BLaER1 treated with 17β-estradiol and CSF1 and Interleukin-3, amounts not matched to agents 10 nM and 100 nM (cell line): ENCODE data around the gene PITPNC1.
A peak's percentile ranks its signal among the peaks of the same experiment; 100 is the strongest.

Experiments used
- H3K27ac ChIP-seq, 11 experiments: shearing (Covaris generic); formaldehyde crosslinking; 2 replicates each; pipeline ENCODE4 v1.8.1; 2022
- H3K27me3 ChIP-seq, 11 experiments: shearing (Covaris generic); formaldehyde crosslinking; 2 replicates each; pipeline ENCODE4 v1.8.1; 2022
- H3K36me3 ChIP-seq, 11 experiments: shearing (Covaris generic); formaldehyde crosslinking; 2 replicates each; pipeline ENCODE4 v1.8.1; 2022
- H3K4me1 ChIP-seq, 10 experiments: shearing (Covaris generic); formaldehyde crosslinking; 2 replicates each; pipeline ENCODE4 v1.8.1; 2022
- H3K4me2 ChIP-seq, 11 experiments: shearing (Covaris generic); formaldehyde crosslinking; 2 replicates each; pipeline ENCODE4 v1.8.1; 2022
- H3K4me3 ChIP-seq, 10 experiments: shearing (Covaris generic); formaldehyde crosslinking; 2 replicates each; pipeline ENCODE4 v1.8.1; 2022
- H3K9ac ChIP-seq, 11 experiments: shearing (Covaris generic); formaldehyde crosslinking; 2 replicates each; pipeline ENCODE4 v1.8.1; 2022
- H3K9me3 ChIP-seq, 11 experiments: shearing (Covaris generic); formaldehyde crosslinking; replicated peaks in 1 of 11; 2 replicates each; pipeline ENCODE4 v1.8.1; 2022
- H4K20me1 ChIP-seq, 11 experiments: shearing (Covaris generic); formaldehyde crosslinking; 2 replicates each; pipeline ENCODE4 v1.8.1; 2022
- Cebpa-rat ChIP-seq, 11 experiments: shearing (Covaris generic); IDR thresholded peaks; 2 replicates each; pipeline ENCODE4 v1.8.1; 2022

PITPNC1 gene

DNA sequence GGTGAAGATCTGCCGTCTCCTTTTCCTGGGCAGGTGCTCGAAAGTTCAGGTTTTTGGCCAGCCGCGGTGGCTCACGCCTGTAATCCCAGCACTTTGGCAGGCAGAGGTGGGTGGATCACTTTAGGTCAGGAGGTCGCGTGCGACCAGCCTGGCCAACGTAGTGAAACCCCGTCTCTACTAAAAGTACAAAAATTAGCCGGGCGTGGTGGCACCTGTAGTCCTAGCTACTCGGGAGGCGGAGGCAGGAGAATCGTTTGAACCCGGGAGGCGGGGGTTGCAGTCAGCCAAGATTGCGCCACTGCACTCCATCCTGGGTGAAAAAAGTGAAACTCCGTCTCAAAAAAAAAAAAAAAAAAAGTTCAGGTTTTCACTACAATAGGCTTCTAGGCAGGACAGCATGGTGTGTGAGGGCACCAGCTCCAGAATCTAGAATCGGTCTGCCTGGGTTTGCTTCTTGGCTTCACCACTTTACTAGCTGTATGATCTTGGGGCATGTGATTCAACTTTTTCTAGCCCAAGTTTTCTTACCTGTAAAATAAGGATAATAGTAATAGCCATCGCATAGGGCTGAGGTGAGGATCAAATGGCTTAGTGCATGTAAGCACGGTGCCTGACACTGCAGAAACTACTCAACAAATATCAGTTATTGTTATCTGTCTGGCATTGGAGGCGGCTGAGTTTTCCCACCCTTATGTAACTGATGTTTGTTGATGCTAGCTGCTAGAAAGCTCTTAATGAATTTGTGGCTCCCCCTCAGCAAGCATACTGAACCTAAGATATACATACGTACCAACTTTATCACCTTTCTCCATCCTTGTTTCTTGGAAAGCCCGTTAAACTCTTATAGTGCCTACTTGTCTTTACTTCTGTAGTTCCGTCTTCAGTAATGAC is 12.0 kb upstream of the PITPNC1 start:
- H4K20me1 ChIP-seq = peaks cover 50 to 61% (median 54%) of the 10 kb centered on the region in 11 experiments

DNA sequence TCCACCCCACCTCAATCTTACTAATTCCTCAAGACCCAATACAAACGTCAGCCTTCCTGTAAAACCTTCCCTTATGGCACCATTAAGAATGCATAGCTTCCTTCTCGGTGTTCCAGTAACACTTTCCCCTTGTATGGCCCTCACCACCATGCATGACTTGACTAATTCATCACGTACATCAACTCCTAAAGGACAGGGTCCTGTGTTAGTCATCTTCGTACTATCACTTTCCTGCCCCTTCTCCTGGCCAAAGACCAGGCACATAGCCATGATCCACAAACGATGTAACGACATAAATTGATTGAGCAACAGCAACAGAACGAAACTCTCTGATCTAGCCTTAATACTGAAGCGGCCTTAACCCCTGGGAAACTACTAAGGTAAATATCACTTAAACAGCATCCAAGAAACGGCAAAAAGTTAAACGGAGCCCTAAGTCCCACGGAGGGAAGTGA is 11.3 kb upstream of the PITPNC1 start:
- no peaks in the 10 kb centered on the region for H3K27me3 ChIP-seq
- peaks cover 43 to 54% (median 47%) of the 10 kb centered on the region in 11 experiments for H4K20me1 ChIP-seq
- H3K9ac ChIP-seq = peak overlapping the region; percentile 93 to 99 (median 96)
- H3K4me3 ChIP-seq = peak overlapping the region; percentile 80 to 99 (median 90)
- H3K9me3 ChIP-seq = no peaks in the 10 kb centered on the region
- peak overlapping the region; percentile 84 to 97 (median 94) for H3K4me2 ChIP-seq
- TF ChIP-seq Cebpa-rat (IDR thresholded peaks at IDR 0.05) = peak in 3 of 11 experiments; percentile 30 to 57 (median 39); a peak in 3 of 22 replicates
- peak overlapping the region; percentile 86 to 98 (median 96) for H3K27ac ChIP-seq
- H3K4me1 ChIP-seq = peaks cover 43 to 55% (median 51%) of the 10 kb centered on the region in 10 experiments
- H3K36me3 ChIP-seq = peaks cover 22 to 42% (median 40%) of the 10 kb centered on the region in 11 experiments

More for the DNA sequence above, 12.0 kb upstream of the PITPNC1 start:
- H3K4me1 ChIP-seq = peaks cover 50 to 61% (median 58%) of the 10 kb centered on the region in 10 experiments
- peak overlapping the region; percentile 93 to 99 (median 96) for H3K9ac ChIP-seq
- peaks cover 29 to 49% (median 46%) of the 10 kb centered on the region in 11 experiments for H3K36me3 ChIP-seq
- no peaks in the 10 kb centered on the region for H3K9me3 ChIP-seq
- peak overlapping the region; percentile 86 to 98 (median 96); a peak in 21 of 22 replicates for H3K27ac ChIP-seq
- TF ChIP-seq Cebpa-rat (IDR thresholded peaks at IDR 0.05) = no peak
- H3K4me3 ChIP-seq = peak overlapping the region; percentile 80 to 99 (median 90)
- H3K4me2 ChIP-seq = peak overlapping the region; percentile 84 to 97 (median 94)
- H3K27me3 ChIP-seq = no peaks in the 10 kb centered on the region

DNA sequence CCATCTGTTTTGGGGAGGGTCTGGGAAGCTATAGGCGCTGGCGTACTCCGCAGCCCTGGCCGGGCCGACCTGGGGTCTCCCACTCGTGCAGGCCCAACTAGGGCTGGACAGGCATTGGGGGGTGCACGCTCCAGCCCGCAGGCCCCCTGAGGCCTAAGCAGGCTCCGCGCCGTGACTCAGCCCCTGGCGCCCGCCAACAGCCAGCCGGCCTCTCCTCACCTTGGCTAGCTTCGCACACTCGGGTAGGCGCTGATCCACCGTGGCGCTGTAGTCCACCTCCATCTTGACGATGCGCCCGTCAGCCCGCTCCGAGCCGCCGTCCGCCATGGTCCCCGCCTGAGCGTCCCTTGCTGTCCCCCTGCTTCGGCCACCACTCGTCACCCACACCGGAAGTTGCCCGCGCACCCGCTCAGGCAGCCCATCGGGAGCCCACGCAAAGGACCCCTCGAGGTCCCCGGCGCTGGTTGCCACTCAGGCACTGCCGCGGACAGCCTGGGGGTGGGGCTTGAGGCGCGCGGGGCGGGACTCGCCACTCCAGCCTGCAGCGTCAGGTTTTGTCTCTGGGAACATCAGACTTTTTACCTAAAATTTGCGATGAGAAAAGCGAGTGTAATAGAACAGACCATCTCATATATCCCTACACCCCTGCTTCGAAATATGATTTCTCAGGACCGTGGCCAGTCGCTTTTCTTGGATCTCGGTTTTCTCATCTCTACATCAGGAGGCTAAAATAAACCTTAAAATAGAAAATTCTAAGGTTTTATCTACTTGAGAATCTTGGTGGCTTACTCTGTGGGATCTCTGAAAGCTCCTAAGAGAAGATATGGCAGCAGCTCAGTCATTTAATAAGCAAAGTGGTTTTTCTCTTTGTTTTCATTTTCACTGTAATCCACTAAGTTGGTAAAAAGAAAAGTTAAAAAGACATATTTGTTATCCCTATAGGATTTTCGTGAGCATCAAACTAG is 10.6 kb upstream of the PITPNC1 start, which contains the start of gene PSMD12:
PSMD12 (minus strand) TSS at position 385 of the 965 bp plus-strand sequence; CDS start at position 327, 58 bp downstream.
- peaks cover 37 to 48% (median 44%) of the 10 kb centered on the region in 10 experiments for H3K4me1 ChIP-seq
- H3K4me2 ChIP-seq = peak within 1 kb of the TSS; percentile 84 to 97 (median 94)
- H3K9ac ChIP-seq = peak within 1 kb of the TSS; percentile 93 to 99 (median 96)
- peak within 1 kb of the TSS; percentile 80 to 99 (median 90) for H3K4me3 ChIP-seq
- H4K20me1 ChIP-seq = peaks cover 36 to 47% (median 40%) of the 10 kb centered on the region in 11 experiments
- H3K36me3 ChIP-seq = peaks cover 15 to 35% (median 33%) of the 10 kb centered on the region in 11 experiments
- H3K27me3 ChIP-seq = no peaks in the 10 kb centered on the region
- no peaks in the 10 kb centered on the region for H3K9me3 ChIP-seq
- H3K27ac ChIP-seq = peak within 1 kb of the TSS; percentile 86 to 98 (median 96)
- TF ChIP-seq Cebpa-rat (IDR thresholded peaks at IDR 0.05) = no peak; a peak in 1 of 22 replicates

DNA sequence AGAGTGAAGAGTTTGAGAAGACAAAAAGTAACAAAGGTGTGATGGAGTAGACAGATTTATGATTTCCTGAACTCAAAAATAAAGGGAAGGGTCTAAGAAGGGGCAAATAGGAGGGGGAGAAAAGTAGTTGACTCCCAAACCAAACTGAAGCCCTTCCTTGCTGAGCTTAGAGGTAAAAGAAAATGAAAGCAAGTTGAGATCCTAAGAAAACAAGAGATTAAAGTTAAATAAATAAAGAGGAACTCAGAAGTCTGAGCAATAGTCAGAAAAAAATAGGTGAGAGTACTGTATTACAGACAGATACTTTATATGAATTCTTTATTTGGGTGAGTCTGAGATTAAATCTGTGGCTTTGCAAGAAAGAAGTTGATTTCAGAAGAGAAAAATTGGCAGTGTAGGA is 7.4 kb upstream of the PITPNC1 start:
- Histone ChIP-seq H3K4me2 (no peak overlapping the region), H3K27me3 (no peaks in the 10 kb centered on the region), H3K9ac (no peak overlapping the region), H3K36me3 (peaks cover 0 to 6% (median 4%) of the 10 kb centered on the region in 11 experiments; a peak in 18 of 22 replicates), H3K9me3 (no peaks in the 10 kb centered on the region), H3K27ac (peak overlapping the region in 2 of 11 experiments; percentile 5 to 35; a peak in 1 of 22 replicates), H4K20me1 (peaks cover 8 to 16% (median 10%) of the 10 kb centered on the region in 11 experiments), H3K4me1 (peaks cover 15 to 24% (median 20%) of the 10 kb centered on the region in 10 experiments), H3K4me3 (no peak overlapping the region)
- no peak for TF ChIP-seq Cebpa-rat (IDR thresholded peaks at IDR 0.05)

DNA sequence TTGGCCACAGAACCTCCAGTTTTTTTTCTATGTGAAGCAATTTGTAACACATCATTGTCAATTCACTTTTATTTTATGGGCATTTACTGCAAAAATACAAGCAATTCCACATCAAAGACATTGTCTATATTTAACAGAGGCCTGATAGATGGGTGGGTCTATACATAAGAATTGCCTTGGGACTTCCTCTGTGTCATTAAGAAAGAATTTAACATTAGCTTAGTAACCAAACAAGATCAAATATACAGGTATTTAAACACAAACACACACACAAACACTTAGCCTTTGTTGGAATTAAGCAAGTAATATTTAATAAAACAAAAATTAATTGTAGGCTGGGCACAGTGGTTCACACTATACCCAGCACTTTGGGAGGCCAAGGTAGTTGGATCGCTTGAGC is 4.3 kb upstream of the PITPNC1 start:
- Histone ChIP-seq H4K20me1 (no peaks in the 10 kb centered on the region), H3K4me3 (no peak overlapping the region), H3K9ac (no peak overlapping the region), H3K27ac (no peak overlapping the region), H3K27me3 (no peaks in the 10 kb centered on the region), H3K9me3 (no peaks in the 10 kb centered on the region), H3K36me3 (no peaks in the 10 kb centered on the region), H3K4me1 (peaks cover 28 to 31% (median 29%) of the 10 kb centered on the region in 10 experiments), H3K4me2 (no peak overlapping the region)
- TF ChIP-seq Cebpa-rat (IDR thresholded peaks at IDR 0.05) = no peak

DNA sequence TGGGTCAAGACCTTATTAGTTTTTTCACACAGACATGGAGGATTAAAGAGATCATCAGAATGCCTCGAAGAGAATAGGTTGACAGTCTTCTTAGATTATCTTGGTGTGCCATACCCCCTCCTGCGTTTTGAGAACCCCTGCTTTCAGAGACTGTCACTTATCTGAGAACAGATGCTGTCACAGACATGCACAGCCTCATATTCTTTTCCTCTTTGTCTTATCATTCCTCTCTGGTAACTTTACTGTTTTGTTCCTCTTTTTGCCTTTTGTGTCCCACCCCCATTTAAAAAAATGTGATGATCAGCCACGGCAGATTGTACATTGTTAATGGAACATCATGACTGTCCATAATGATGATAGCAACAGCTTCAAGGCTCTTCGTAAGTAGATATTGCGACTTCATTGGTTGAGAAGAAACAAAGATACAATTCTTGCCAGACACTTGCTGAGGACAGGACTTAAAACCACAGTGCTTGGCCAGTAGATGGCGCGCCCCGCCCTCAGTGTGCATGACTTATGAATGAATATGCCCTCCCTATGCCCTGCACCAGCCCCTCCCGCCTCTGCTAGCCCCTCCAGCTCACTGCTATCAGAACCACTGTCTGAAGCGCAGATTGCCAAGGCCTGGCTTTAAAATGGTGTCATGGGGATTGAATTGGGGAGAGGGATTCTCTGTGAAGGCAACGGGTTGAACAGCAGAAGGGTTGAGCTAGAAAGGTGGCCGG is 2.6 kb upstream of the PITPNC1 start:
- H3K4me3 ChIP-seq = no peak overlapping the region
- H3K9ac ChIP-seq = peak overlapping the region in 9 of 11 experiments; percentile 20 to 50 (median 27); a peak in 14 of 22 replicates
- H3K4me1 ChIP-seq = peaks cover 29 to 38% (median 36%) of the 10 kb centered on the region in 10 experiments
- peaks cover 0 to 7% (median 0%) of the 10 kb centered on the region in 11 experiments; a peak in 2 of 22 replicates for H4K20me1 ChIP-seq
- no peaks in the 10 kb centered on the region; a peak in 1 of 22 replicates for H3K36me3 ChIP-seq
- no peaks in the 10 kb centered on the region for H3K27me3 ChIP-seq
- peak overlapping the region in 6 of 11 experiments; percentile 15 to 51 (median 37); a peak in 6 of 22 replicates for H3K27ac ChIP-seq
- H3K4me2 ChIP-seq = peak overlapping the region; percentile 86 to 100 (median 97)
- TF ChIP-seq Cebpa-rat (IDR thresholded peaks at IDR 0.05) = no peak
- peaks cover 0 to 4% (median 0%) of the 10 kb centered on the region in 11 experiments; a peak in 7 of 22 replicates for H3K9me3 ChIP-seq

DNA sequence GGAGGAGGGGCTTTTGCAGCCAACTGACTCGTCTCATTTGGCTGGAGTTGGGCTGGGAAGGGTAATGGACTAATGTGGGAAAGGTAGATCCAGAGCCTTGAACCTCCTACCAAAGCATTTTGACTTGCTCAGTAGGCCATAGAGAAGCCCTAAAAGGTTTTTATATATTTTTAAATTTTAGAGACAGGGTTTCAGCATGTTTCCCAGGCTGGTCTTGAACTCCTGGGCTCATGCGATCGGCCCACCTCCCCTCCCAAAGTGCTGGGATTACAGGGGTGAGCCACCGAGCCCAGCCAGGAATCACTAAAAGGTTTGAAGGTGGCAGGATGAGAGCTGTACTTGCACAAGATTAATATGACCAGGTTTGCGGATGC is 2.0 kb upstream of the PITPNC1 start:
- Histone ChIP-seq H4K20me1 (peaks cover 0 to 11% (median 0%) of the 10 kb centered on the region in 11 experiments; a peak in 2 of 22 replicates), H3K27ac (peak overlapping the region in 1 of 11 experiments; percentile 36; a peak in 1 of 22 replicates), H3K27me3 (no peaks in the 10 kb centered on the region), H3K9ac (peak overlapping the region in 6 of 11 experiments; percentile 10 to 34 (median 22); a peak in 4 of 22 replicates), H3K4me1 (peaks cover 29 to 41% (median 38%) of the 10 kb centered on the region in 10 experiments), H3K36me3 (peaks cover 0 to under 1% (median 0%) of the 10 kb centered on the region in 11 experiments; a peak in 2 of 22 replicates), H3K9me3 (peaks cover 0 to 10% (median 2%) of the 10 kb centered on the region in 11 experiments; a peak in 10 of 22 replicates), H3K4me3 (no peak overlapping the region), H3K4me2 (peak overlapping the region; percentile 86 to 100 (median 97))
- TF ChIP-seq Cebpa-rat (IDR thresholded peaks at IDR 0.05) = no peak
